Activated CD4-positive, alpha-beta memory T cell treated with anti-CD3 and anti-CD28 coated beads, Interleukin-2, amount 10 ng/mL, durations not matched to agents 7 days and 5 days (primary cell): ENCODE results near the gene RNASE7. TPM values are rescaled to one million over a fixed set of nuclear protein-coding genes. Genes with fewer than 3 reads are reported as not detected.

Experiments used
- CTCF ChIA-PET: fragments of 350-600 bp; sonication (Branson Sonifier 250); formaldehyde crosslinking; loops from one replicate; lab custom pipeline; 2021; ENCODE audit warnings: antibody characterized with exemption, inconsistent platforms; lab: Charles Lee
- POLR2A ChIA-PET: fragments of 350-600 bp; sonication (Branson Sonifier 250); formaldehyde crosslinking; loops from one replicate; lab custom pipeline; 2021; ENCODE audit warnings: antibody characterized with exemption; lab: Charles Lee
- DNase-seq: peaks from one replicate; pipeline ENCODE4 v3.0.0-alpha.2; 2020
- H3K27ac Mint-ChIP-seq: one replicate; pipeline ENCODE4 v1.8.0; 2021; ENCODE audit warnings: mild to moderate bottlenecking, mixed read lengths
- H3K27me3 Mint-ChIP-seq: one replicate; pipeline ENCODE4 v1.8.0; 2021; ENCODE audit warnings: mixed read lengths
- H3K36me3 Mint-ChIP-seq: one replicate; pipeline ENCODE4 v1.8.0; 2021; ENCODE audit warnings: low read depth, mixed read lengths
- H3K4me1 Mint-ChIP-seq: one replicate; pipeline ENCODE4 v1.8.0; 2021; ENCODE audit warnings: mixed read lengths
- H3K4me3 Mint-ChIP-seq: one replicate; pipeline ENCODE4 v1.8.0; 2021; ENCODE audit warnings: mild to moderate bottlenecking, mixed read lengths
- H3K9me3 Mint-ChIP-seq: one replicate; pipeline ENCODE4 v1.8.0; 2021; ENCODE audit warnings: mixed read lengths
- total RNA-seq, 2 experiments: library from RNA; stranded (reverse); gene quantifications; one replicate each; pipeline ENCODE4 v1.2.3, GENCODE V29; 2021

Gene RNASE7
- total RNA-seq, 2 experiments from 2014 or later = not detected

DNA sequence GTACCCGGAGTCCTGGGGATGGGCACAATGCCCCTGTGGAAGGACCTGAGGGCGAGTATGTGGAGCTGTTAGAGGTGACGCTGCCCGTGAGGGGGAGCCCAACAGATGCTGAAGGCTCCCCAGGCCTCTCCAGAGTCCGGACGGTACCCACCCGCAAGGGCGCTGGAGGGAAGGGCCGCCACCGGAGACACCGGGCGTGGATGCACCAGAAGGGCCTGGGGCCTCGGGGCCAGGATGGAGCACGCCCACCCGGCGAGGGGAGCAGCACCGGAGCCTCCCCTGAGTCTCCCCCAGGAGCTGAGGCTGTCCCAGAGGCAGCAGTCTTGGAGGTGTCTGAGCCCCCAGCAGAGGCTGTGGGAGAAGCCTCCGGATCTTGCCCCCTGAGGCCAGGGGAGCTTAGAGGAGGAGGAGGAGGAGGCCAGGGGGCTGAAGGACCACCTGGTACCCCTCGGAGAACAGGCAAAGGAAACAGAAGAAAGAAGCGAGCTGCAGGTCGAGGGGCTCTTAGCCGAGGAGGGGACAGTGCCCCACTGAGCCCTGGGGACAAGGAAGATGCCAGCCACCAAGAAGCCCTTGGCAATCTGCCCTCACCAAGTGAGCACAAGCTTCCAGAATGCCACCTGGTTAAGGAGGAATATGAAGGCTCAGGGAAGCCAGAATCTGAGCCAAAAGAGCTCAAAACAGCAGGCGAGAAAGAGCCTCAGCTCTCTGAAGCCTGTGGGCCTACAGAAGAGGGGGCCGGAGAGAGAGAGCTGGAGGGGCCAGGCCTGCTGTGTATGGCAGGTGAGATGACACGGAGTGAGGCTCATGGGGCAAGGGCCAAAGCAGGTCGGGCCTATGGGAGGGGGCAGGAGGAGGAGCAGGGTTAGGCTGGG is 32.5 kb downstream of the RNASE7 start:
- peaks cover 27% of the 10 kb centered on the region for H3K4me1 Mint-ChIP-seq
- no peak for DNase-seq
- H3K27me3 Mint-ChIP-seq = peaks cover 38% of the 10 kb centered on the region
- no peak overlapping the region for H3K27ac Mint-ChIP-seq
- POLR2A ChIA-PET = interaction anchor here (1.4 kb wide), 1 partner anchor 13 kb away, joined by 3 read pairs; no protein-coding TSS in a partner anchor
- H3K36me3 Mint-ChIP-seq = no peaks in the 10 kb centered on the region
- no peaks in the 10 kb centered on the region for H3K9me3 Mint-ChIP-seq
- H3K4me3 Mint-ChIP-seq = no peak overlapping the region
- CTCF ChIA-PET = interaction anchor here (1.1 kb wide), 1 partner anchor 30 kb away, joined by 4 read pairs; no protein-coding TSS in a partner anchor

DNA sequence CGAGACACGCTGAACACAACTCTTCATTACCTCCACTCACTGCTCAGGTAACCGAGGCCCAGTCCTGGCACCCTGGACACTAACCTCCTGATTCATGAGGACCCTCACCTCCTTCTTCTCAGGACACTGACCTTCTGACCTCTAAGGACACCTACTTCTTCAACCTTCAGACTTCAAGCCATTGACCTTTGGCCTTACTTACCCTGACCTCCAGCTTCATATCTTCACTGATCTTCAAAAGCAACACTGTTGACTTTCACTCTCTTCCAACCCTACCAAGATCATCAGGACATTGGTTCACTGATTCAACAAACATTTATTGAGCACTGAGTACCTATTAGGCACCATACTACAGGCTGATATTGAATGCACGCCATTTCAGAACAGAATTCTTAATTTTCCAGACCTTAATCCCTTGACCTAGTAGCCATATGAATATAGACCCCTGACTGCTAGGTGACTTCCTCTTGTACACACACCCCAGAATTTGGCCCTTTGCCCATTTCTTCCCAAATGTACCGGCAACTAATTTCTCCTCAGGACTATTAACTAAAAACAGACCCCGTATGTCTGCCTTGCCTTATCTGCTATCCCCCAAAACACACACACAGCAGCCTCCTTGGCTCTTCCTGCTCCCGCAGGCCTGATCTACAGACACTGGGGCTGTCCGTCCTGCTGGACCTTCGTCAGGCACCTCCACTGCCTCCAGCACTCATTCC is 33.7 kb downstream of the RNASE7 start:
- POLR2A ChIA-PET = no interaction called here
- no peak for DNase-seq
- Mint-ChIP-seq H3K4me3 (no peak overlapping the region), H3K36me3 (no peaks in the 10 kb centered on the region), H3K27me3 (peaks cover 30% of the 10 kb centered on the region), H3K4me1 (peaks cover 18% of the 10 kb centered on the region), H3K9me3 (no peaks in the 10 kb centered on the region), H3K27ac (no peak overlapping the region)
- CTCF ChIA-PET = no interaction called here

- no peaks in the 10 kb centered on the region for H3K4me1 Mint-ChIP-seq
- CTCF ChIA-PET = no interaction called here
- POLR2A ChIA-PET = no interaction called here
- peaks cover 12% of the 10 kb centered on the region for H3K27me3 Mint-ChIP-seq
- no peaks in the 10 kb centered on the region for H3K9me3 Mint-ChIP-seq
- no peak for DNase-seq
- no peak overlapping the region for H3K27ac Mint-ChIP-seq
- no peaks in the 10 kb centered on the region for H3K36me3 Mint-ChIP-seq
- no peak overlapping the region for H3K4me3 Mint-ChIP-seq
These were observed 35.5 kb downstream of the RNASE7 start for GRCh38 chr14:21077672-21078071.

DNA sequence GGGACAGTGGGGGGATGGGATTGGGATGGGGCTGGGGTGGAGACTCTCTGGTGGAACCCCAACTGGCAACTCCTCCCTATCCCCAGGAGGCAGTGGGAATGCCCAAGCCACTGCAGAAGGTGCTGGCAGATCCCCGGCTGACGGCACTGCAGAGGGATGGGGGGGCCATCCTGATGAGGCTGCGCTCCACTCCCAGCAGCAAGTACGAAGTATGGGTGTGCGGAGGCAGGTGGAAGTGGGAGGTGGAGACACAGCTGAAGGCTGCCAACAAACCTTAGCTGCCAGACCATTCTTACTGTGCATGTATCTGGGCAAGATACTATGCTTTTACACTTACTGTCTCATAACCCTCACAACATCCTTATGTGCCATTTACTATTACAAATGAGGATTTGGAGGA is 36.1 kb downstream of the RNASE7 start:
- CTCF ChIA-PET = no interaction called here
- H3K27ac Mint-ChIP-seq = no peak overlapping the region

DNA sequence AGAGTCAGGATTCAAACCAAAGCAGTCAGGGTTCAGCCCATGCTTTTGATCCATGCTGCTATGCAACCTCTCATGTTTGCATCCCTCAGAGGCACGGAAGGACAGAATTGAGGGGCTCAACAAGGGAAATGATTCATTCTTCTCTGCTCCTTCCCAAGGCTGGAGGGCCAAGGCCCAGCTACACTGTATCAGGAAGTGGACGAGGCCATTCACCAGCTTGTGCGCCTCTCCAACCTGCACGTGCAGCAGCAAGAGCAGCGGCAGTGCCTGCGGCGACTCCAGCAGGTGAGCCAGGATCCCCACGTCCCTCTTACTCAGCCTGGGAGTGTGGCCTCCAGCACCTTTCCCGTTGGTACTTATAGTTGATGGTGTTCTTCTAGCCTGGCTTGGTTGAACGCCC is 36.6 kb downstream of the RNASE7 start:
- ChIA-PET CTCF (interaction anchor here (1.1 to 1.4 kb wide), 2 partner anchors 10 to 64 kb away, joined by 3 read pairs; no protein-coding TSS in a partner anchor), POLR2A (interaction anchor here (0.8 kb wide), 1 partner anchor 9 kb away, joined by 4 read pairs; no protein-coding TSS in a partner anchor)
- peaks cover 3% of the 10 kb centered on the region for H3K27me3 Mint-ChIP-seq
- H3K4me3 Mint-ChIP-seq = no peak overlapping the region
- no peak overlapping the region for H3K27ac Mint-ChIP-seq
- no peaks in the 10 kb centered on the region for H3K9me3 Mint-ChIP-seq
- no peaks in the 10 kb centered on the region for H3K4me1 Mint-ChIP-seq
- no peak for DNase-seq
- H3K36me3 Mint-ChIP-seq = no peaks in the 10 kb centered on the region

More for the DNA sequence above, 36.1 kb downstream of the RNASE7 start:
- H3K27me3 Mint-ChIP-seq = peaks cover 7% of the 10 kb centered on the region
- H3K4me1 Mint-ChIP-seq = no peaks in the 10 kb centered on the region
- no peaks in the 10 kb centered on the region for H3K36me3 Mint-ChIP-seq
- no peak for DNase-seq
- H3K9me3 Mint-ChIP-seq = no peaks in the 10 kb centered on the region
- no peak overlapping the region for H3K4me3 Mint-ChIP-seq
- POLR2A ChIA-PET = interaction anchor here (0.8 kb wide), 1 partner anchor 9 kb away, joined by 4 read pairs; no protein-coding TSS in a partner anchor

GRCh38 chr14:21081521-21082142 is 39.5 kb downstream of the RNASE7 start:
- Mint-ChIP-seq H3K4me3 (no peak overlapping the region), H3K27ac (no peak overlapping the region), H3K4me1 (peaks cover 3% of the 10 kb centered on the region), H3K36me3 (no peaks in the 10 kb centered on the region), H3K27me3 (peaks cover 1% of the 10 kb centered on the region), H3K9me3 (no peaks in the 10 kb centered on the region)
- DNase-seq = no peak
- ChIA-PET POLR2A (no interaction called here), CTCF (no interaction called here)

GRCh38 chr14:21083565-21084325 is 41.6 kb downstream of the RNASE7 start:
- DNase-seq = no peak
- ChIA-PET CTCF (interaction anchor here (0.6 to 1.5 kb wide), 5 partner anchors 9 to 472 kb away, joined by 3 to 4 read pairs (median 3); no protein-coding TSS in a partner anchor), POLR2A (interaction anchor here (1.7 kb wide), 1 partner anchor 13 kb away, joined by 9 read pairs; the partner anchor contains the start of gene ARHGEF40)
- H3K27me3 Mint-ChIP-seq = peaks cover 1% of the 10 kb centered on the region
- no peaks in the 10 kb centered on the region for H3K36me3 Mint-ChIP-seq
- no peaks in the 10 kb centered on the region for H3K9me3 Mint-ChIP-seq
- H3K4me1 Mint-ChIP-seq = peaks cover 18% of the 10 kb centered on the region
- H3K27ac Mint-ChIP-seq = no peak overlapping the region
- no peak overlapping the region for H3K4me3 Mint-ChIP-seq

DNA sequence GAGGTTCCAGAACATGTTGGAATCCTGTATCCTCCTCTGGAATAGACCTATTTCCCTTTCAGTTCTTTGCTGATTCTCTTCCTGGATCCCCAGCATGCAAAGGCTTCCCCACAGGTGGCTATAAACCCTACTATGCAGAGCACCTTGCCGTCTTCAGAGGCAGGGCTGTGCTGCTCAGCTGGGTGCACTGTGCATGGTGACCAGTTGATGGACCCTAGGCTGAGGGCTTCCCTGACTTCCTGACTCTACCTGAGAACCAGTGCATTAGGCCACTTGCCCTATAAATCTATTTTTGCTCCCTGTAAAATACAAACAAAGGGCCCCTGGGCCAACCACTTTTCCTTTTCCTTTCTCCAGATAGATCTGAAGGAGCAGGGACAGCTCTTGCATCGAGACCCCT is 42.2 kb downstream of the RNASE7 start:
- no peak overlapping the region for H3K27ac Mint-ChIP-seq
- DNase-seq = no peak
- H3K36me3 Mint-ChIP-seq = no peaks in the 10 kb centered on the region
- no peaks in the 10 kb centered on the region for H3K9me3 Mint-ChIP-seq
- CTCF ChIA-PET = interaction anchor here (1.2 to 1.5 kb wide), 3 partner anchors 8 to 79 kb away, joined by 3 read pairs; no protein-coding TSS in a partner anchor
- H3K4me3 Mint-ChIP-seq = no peak overlapping the region
- POLR2A ChIA-PET = interaction anchor here (1.7 kb wide), 1 partner anchor 13 kb away, joined by 9 read pairs; the partner anchor contains the start of gene ARHGEF40
- H3K4me1 Mint-ChIP-seq = peaks cover 23% of the 10 kb centered on the region
- peaks cover 1% of the 10 kb centered on the region for H3K27me3 Mint-ChIP-seq

GRCh38 chr14:21084998-21085853 is 43.1 kb downstream of the RNASE7 start:
- Mint-ChIP-seq H3K4me3 (no peak overlapping the region), H3K27me3 (no peaks in the 10 kb centered on the region), H3K36me3 (no peaks in the 10 kb centered on the region), H3K27ac (no peak overlapping the region), H3K4me1 (peaks cover 23% of the 10 kb centered on the region), H3K9me3 (no peaks in the 10 kb centered on the region)
- POLR2A ChIA-PET = interaction anchor here (0.8 kb wide), 2 partner anchors 14 to 18 kb away, joined by 4 read pairs; no protein-coding TSS in a partner anchor
- CTCF ChIA-PET = no interaction called here
- no peak for DNase-seq

DNA sequence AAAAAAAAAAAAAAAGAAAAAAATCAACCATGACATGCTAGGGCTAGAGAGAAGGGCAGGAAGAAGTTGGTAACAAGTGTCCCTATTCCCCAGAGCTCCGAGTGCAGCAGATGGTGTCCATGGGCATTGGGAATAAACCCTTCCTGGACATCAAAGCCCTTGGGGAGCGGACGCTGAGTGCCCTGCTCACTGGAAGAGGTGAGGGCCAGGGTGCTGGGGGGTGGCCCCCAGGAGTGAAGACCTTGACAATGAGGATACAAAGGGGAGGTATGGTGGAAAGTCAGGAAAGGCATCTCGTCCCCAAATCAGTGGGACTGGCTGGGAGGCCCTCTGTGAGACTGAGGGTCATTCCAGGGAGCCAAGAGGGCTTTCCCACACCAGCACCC is 44.7 kb downstream of the RNASE7 start:
- H3K4me3 Mint-ChIP-seq = no peak overlapping the region
- no peak for DNase-seq
- H3K27ac Mint-ChIP-seq = no peak overlapping the region
- H3K9me3 Mint-ChIP-seq = no peaks in the 10 kb centered on the region
- peaks cover 23% of the 10 kb centered on the region for H3K4me1 Mint-ChIP-seq
- CTCF ChIA-PET = interaction anchor here (0.8 to 5.1 kb wide), 11 partner anchors 9 to 82 kb away, joined by 3 to 81 read pairs (median 4); partner anchors contain the start of genes NDRG2 and TMEM253
- H3K36me3 Mint-ChIP-seq = no peaks in the 10 kb centered on the region
- POLR2A ChIA-PET = interaction anchor here (1.0 to 4.1 kb wide), 5 partner anchors 13 to 178 kb away, joined by 3 to 31 read pairs (median 4); partner anchors contain the start of gene ARHGEF40
- no peaks in the 10 kb centered on the region for H3K27me3 Mint-ChIP-seq
